HG03039 (cell line): Measurements from ENCODE around the gene AIP.

ENCODE experiments used
- ATAC-seq: cut with Tn5 transposase; IDR thresholded peaks from one replicate; pipeline ENCODE4 v1.9.1; 2021; ENCODE audit warnings: mild to moderate bottlenecking, moderate library complexity; ENCODE audit not compliant: unreplicated experiment

AIP gene

DNA sequence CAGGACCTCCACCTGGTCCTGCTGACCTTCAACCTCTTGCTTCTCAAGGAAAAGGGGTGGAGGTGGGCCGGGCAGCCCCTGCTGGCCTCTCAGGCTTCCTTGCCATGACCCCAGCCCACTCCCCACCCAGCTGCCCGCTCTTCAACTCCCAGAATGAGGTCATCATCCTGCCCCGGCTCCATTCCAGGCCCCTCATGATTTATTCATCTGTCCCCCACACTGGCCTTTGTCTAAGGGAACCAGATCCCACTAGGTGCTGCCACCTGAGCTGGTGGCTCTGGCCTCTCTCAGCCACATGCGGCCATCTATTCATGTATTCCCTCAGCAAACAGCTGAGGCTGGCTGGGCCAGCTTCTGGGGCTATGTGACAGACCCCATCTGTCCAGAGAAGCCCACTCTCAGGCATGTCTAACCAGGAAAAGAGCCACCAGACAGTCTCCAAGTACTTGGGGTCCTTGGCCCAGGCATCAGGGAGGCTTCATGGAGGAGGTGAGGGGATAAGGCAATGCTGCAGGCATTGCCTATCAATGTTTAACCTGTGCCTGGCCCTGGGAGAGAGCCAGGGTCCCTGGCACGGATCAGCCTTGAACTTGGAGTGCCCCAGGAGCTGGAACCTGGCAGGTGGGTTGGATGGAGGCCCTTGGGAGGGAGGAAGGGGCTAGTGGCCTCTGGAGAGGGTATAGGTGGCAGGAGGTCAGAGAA, 42.6 kb downstream of the AIP start:
- no peak for ATAC-seq

DNA sequence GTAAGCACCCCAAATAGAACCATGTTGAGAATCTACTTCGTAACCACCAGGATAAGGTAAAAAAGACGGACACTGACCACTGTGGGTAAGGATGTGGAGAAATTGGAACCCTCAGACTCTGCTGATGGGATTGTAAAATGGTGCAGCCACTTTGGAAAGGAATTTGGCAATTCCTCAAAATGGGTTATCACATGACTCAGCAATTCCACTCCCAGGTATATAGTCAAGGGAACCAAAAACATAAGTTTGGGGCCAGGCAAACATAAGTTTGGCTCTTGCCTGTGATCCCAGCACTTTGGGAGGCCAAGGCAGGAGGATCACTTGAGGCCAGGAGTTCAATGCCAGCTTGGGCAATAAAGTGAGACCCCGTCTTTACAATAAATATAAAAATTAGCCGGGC, 45.5 kb downstream of the AIP start:
- ATAC-seq, result no peak

DNA sequence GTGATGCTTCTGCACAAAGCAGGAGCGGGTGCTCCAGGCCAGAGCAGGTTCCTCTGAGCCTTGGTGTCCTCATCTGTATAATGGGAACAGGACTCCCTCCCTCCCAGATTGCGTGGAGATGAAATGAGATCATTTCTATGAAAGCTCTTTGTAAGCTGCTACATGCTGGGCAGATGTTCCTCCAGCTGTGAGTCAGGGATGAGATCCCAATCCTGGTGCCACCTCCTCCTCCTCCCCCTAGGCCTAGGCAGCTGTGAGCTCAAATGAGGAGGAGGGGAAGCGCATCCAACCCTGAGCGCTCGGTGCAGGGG, 47.4 kb downstream of the AIP start:
- no peak for ATAC-seq

DNA sequence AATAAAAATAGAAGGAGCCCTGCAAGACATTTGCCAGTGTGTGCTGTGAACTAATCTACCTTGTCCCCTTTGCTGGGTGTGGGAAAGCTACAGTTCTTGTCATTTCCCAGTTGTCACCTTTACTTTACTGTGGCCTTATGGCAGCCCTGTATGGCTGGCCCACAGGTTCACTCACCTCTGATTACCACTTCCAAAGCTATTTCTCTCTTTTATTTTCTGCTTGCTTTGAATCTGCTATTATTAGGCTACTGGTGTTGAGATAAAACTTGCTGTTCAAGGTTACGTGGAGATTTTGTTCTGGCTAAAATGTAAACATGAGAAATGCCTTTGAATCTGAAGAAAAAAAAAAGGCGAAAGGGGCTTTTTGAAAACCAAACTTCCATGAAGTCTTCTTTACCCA, 50.1 kb downstream of the AIP start:
- no peak for ATAC-seq

DNA sequence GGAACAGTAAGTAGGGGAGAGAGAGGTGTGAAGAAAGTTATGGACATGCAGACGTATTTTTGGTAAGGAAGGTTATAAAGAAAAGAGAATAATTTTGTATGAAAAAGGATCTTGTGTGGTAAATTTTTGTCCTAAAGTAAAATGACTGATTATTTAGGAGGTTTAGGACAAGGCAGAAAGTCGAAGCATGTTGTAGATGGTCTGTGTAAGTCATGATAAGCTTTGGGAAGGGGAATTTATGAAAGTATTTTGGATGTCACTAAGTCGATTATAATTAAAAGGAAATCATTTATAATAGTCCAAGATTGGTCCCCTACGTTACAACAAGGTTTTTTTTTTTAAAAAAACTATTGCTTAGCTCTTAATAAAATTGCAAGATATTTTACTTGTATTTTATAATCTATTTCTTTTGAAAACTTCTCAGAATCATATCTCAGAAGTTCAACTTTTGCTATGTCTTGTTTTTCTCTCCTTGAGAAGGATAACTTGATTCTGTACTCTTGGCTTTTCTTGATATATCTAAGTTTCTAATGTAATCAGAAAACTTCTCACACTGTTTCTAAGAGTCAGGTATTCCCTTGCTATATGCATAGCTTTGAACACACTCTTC, 51.3 kb downstream of the AIP start:
- ATAC-seq, result no peak

DNA sequence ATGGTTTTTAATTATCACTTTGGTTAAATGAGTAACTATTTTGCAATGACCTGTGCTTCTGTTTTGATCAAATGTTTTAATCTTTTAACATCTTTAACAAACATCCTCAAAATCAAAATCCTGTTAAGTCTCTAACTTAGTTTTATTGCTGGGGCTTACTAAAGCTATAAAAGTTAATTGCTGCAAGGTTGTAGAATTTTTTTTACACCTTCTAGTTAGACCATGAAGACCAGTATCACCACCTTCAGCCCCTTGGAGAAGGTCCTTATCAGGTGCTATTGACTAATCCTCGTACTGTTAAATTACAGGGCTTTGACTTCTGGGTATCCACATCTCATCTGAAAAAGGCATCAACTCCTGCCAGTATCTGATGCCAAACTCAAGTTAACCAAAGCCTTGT, 52.7 kb downstream of the AIP start:
- no peak for ATAC-seq

DNA sequence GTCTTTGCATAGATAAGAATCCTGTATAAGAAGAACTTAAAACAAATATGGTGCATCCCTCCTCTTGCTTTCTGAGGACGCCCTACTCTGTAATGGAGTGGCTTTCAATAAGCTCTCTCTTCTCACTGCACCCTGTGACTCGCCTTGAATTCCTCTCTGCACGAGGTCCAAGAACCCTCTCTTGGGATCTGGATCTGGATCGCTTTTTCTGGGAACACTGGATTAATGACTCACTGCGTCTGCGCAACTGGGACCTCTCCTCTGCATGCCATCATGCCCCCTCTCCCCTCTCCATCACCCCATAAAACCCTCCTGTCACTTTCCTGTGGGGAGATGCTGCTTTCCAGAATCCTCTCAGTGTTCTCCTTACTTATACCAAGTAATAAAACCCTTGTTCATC, 55.5 kb downstream of the AIP start:
- no peak for ATAC-seq

DNA sequence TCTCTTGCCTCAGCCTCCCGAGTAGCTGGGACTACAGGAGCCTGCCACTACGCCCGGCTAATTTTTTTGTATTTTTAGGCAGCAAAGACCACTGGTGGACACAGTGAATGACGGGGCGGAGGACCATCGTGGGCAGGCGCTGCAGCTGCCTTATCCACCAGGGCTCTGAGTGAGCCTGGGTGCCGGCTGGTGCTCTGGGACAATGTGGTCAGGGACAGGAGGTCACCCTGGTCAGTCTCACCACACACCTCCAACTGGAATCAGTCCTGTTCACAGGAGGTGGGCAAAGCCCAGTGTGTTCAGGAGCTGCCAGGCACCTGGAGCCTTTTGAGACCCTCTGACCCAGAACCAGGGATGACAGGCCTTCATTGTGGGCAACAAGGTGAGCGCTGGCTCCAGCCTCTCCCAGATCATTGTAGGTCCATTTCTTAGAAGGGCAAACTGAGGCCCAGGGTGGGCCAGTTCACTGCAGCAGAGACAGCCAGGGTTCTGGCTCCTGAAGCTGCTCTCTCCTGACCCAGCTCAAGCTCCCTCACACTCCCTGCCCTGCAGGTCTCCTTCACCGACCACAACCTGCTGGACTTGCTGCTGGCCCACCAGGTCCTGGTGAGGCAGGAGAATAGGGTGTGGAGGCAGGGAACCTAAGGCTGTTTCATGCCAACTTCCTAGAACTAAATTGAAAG, 56.1 kb downstream of the AIP start:
- ATAC-seq, result no peak

DNA sequence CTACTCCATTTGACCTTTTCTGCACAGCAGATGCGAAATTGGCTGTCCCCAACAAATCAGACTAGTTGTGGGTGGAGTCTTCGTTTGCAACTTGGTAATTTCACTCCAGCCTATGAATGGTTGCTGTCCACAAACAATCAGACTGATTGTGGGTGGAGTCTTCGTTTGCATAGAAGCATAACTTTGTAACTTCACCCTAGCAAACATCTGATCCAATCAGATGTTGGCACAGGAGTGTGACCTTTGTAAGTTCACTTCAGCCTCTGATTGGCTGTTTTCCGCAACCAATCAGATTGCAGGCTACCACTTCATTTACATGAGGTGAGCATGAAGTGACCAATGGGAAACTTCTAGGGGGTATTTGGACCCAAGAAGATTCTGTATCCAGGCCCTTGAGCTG, 56.7 kb downstream of the AIP start:
- no peak for ATAC-seq
